Astrocyte of the spinal cord (primary cell): Measurements from ENCODE around the gene GRK5.

Experiments used
- DNase-seq: peaks from one replicate; pipeline ENCODE4 v3.0.0; 2011; ENCODE audit warnings: low read depth, low spot score
- H3K4me3 ChIP-seq: 2 replicates; pipeline ENCODE4 v1.5.1; 2011; ENCODE audit warnings: low read depth, mild to moderate bottlenecking, low read length, moderate library complexity
- in situ Hi-C: cut with HindIII; loops from 2 replicates; pipeline ENCODE4 v1.10.0; 2017; ENCODE audit warnings: low sequenced_read_pairs
- TF ChIP-seq, protein P1 (sequence below): IDR thresholded peaks from 2 replicates; pipeline ENCODE4 v1.5.1; 2012; ENCODE audit warnings: low read depth, mild to moderate bottlenecking, low read length, inconsistent platforms

Gene GRK5

GRCh38 chr10:119383174-119383856 is 175.9 kb downstream of the GRK5 start:
- DNase-seq = no peak
- no peak overlapping the region for H3K4me3 ChIP-seq
- TF ChIP-seq, protein P1, sequence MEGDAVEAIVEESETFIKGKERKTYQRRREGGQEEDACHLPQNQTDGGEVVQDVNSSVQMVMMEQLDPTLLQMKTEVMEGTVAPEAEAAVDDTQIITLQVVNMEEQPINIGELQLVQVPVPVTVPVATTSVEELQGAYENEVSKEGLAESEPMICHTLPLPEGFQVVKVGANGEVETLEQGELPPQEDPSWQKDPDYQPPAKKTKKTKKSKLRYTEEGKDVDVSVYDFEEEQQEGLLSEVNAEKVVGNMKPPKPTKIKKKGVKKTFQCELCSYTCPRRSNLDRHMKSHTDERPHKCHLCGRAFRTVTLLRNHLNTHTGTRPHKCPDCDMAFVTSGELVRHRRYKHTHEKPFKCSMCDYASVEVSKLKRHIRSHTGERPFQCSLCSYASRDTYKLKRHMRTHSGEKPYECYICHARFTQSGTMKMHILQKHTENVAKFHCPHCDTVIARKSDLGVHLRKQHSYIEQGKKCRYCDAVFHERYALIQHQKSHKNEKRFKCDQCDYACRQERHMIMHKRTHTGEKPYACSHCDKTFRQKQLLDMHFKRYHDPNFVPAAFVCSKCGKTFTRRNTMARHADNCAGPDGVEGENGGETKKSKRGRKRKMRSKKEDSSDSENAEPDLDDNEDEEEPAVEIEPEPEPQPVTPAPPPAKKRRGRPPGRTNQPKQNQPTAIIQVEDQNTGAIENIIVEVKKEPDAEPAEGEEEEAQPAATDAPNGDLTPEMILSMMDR = no peak
- in situ Hi-C loops = no loop called here

- no peak for DNase-seq
- in situ Hi-C loops = no loop called here
- no peak overlapping the region for H3K4me3 ChIP-seq
- TF ChIP-seq, protein P1 = no peak
These were observed 176.8 kb downstream of the GRK5 start for GRCh38 chr10:119384127-119384526.

- in situ Hi-C loops = no loop called here
- H3K4me3 ChIP-seq = no peak overlapping the region
- TF ChIP-seq, protein P1 = no peak
These were observed 179.3 kb downstream of the GRK5 start for GRCh38 chr10:119386666-119387065.

GRCh38 chr10:119388849-119389345 is 181.5 kb downstream of the GRK5 start:
- TF ChIP-seq, protein P1 = no peak
- in situ Hi-C loops = no loop called here
- DNase-seq = no peak
- H3K4me3 ChIP-seq = no peak overlapping the region

More at GRCh38 chr10:119386666-119387065, 179.3 kb downstream of the GRK5 start:
- DNase-seq = no peak

DNA sequence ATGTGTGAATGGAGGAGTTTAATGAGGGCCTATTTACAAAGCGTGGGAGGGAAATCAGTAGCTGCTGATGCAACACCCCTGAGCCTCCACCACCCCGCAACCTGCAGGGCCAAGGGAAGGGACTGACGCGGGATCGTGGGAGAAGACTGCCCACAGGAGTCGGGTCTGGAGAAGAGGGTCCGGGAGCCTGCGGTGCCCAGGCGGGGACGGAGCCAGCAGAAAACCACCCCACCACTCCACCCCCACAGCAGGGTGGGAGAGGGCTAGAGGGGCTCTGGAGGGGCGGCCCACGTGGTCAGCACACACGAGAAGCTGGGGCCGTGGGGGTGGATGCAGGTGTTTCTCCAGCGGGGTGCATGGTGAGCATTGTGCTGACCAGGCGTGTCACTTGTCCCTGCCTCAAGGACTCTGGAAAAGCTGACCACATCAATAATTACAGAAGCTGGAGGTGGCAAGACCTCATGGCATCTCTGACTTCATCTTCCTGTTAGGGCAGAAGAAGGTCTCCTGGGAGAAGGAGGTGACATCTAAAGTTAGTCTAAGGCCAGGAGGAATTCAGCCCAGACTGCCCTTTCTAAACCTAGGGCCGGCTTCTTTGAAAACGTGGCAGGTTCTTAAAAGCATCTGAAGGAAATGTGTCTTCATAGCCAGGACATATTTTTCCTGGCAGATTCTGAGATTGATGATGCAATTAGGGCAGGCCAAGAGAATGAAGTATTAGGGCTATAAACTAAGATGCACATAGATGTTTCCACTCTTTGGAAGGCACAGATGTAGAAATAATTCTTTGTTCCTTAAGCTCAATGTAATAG is 184.3 kb downstream of the GRK5 start:
- TF ChIP-seq, protein P1 = no peak
- H3K4me3 ChIP-seq = no peak overlapping the region
- DNase-seq = no peak
- in situ Hi-C loops = no loop called here

DNA sequence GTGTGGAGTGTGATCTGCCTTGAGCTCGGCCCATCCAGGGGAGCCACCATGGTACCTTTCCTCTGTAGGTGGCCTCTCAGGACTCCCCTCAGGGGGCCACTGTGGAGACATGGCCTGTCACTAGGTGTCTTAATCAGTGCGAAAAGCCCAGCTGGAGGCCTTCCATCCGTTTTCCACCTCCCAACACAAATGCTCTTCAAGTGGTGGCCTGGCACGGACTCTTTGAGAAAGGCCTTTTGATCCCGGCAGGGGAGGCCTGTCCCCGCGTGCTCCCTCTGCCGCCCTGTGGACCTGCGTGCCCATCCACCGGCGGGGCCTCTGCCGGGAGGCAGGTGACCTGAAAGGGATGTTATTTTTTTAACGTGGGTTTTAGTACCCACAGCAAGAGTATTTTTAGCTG is 185.6 kb downstream of the GRK5 start:
- H3K4me3 ChIP-seq = no peak overlapping the region
- TF ChIP-seq, protein P1 = no peak
- DNase-seq = no peak
- in situ Hi-C loops = no loop called here
